GM23248 (cell line): Measurements from ENCODE around the gene AFF3. TPM values are rescaled to one million over a fixed set of nuclear protein-coding genes. Genes with fewer than 3 reads are reported as not detected.

ENCODE experiments used
- DNase-seq: peaks from one replicate; pipeline ENCODE4 v3.0.0-alpha.2; 2015
- H2AFZ ChIP-seq: fragments of 200-600 bp; sonication (generic); 2 replicates; pipeline ENCODE4 v1.6.1; 2016; ENCODE audit warnings: antibody characterized with exemption
- H3F3A ChIP-seq: fragments of 200-600 bp; sonication (generic); 2 replicates; pipeline ENCODE4 v1.6.1; 2016; ENCODE audit warnings: mild to moderate bottlenecking, antibody characterized with exemption, mixed run types; ENCODE audit not compliant: insufficient read depth
- H3K27ac ChIP-seq: fragments of 200-600 bp; sonication (generic); 2 replicates; pipeline ENCODE4 v1.5.1; 2016; ENCODE audit warnings: mild to moderate bottlenecking
- H3K27me3 ChIP-seq: fragments of 200-600 bp; sonication (generic); replicated peaks from 2 replicates; pipeline ENCODE4 v1.6.1; 2016; ENCODE audit warnings: mild to moderate bottlenecking; ENCODE audit not compliant: insufficient read depth
- H3K36me3 ChIP-seq: fragments of 200-600 bp; sonication (generic); 2 replicates; pipeline ENCODE4 v1.6.1; 2016; ENCODE audit warnings: low read depth, mild to moderate bottlenecking
- H3K4me1 ChIP-seq: fragments of 200-600 bp; sonication (generic); 2 replicates; pipeline ENCODE4 v1.6.1; 2016; ENCODE audit warnings: mild to moderate bottlenecking; ENCODE audit not compliant: insufficient read depth
- H3K4me2 ChIP-seq: fragments of 200-600 bp; sonication (generic); one replicate; pipeline ENCODE4 v1.6.1; 2016; ENCODE audit warnings: mild to moderate bottlenecking; ENCODE audit not compliant: unreplicated experiment
- H3K4me3 ChIP-seq: fragments of 200-600 bp; sonication (generic); 2 replicates; pipeline ENCODE4 v1.5.1; 2016; ENCODE audit warnings: mild to moderate bottlenecking
- H3K79me2 ChIP-seq: fragments of 200-600 bp; sonication (generic); 2 replicates; pipeline ENCODE4 v1.6.1; 2016; ENCODE audit warnings: mild to moderate bottlenecking; ENCODE audit not compliant: insufficient read depth
- H3K9ac ChIP-seq: fragments of 200-600 bp; sonication (generic); 2 replicates; pipeline ENCODE4 v1.6.1; 2016; ENCODE audit warnings: mild to moderate bottlenecking
- H3K9me2 ChIP-seq: fragments of 200-600 bp; sonication (generic); 2 replicates; pipeline ENCODE4 v1.6.1; 2016; ENCODE audit warnings: mixed run types, mild to moderate bottlenecking, moderate library complexity; ENCODE audit not compliant: insufficient read depth
- H3K9me3 ChIP-seq: fragments of 200-600 bp; sonication (generic); one replicate; pipeline ENCODE4 v1.6.1; 2017; ENCODE audit warnings: low read depth
- H4K20me1 ChIP-seq: fragments of 200-600 bp; sonication (generic); 2 replicates; pipeline ENCODE4 v1.6.0; 2016; ENCODE audit not compliant: insufficient read depth
- EZH2 ChIP-seq: fragments of 200-600 bp; sonication (generic); IDR thresholded peaks from 2 replicates; pipeline ENCODE4 v1.6.1; 2018; ENCODE audit warnings: antibody characterized with exemption, mild to moderate bottlenecking; ENCODE audit not compliant: insufficient read depth, poor library complexity, severe bottlenecking
- EZH2phosphoT487 ChIP-seq: fragments of 200-600 bp; sonication (generic); IDR thresholded peaks from 2 replicates; pipeline ENCODE4 v1.6.1; 2018; ENCODE audit warnings: antibody characterized with exemption, moderate library complexity, mild to moderate bottlenecking, low read depth; ENCODE audit not compliant: insufficient read depth
- WGBS, 2 experiments: methylation state at CpG; one replicate each; pipeline ENCODE4 v1.1.6; 2015 to 2017; ENCODE audit warnings: low lambda C conversion rate in 2 of 2, low coverage in 1 of 2; ENCODE audit errors: missing lambda C conversion rate in 2 of 2; 5-methylcytosine and 5-hydroxymethylcytosine counted together
- in situ Hi-C: fragments of 300-500 bp; cut with MboI; formaldehyde crosslinking; loops from 2 replicates; pipeline ENCODE4 v1.15.0; 2020
- polyA plus RNA-seq: library from polyadenylated mRNA; unstranded; fragments of >200 nt; fragmentation: Nextera tagmentation; extraction: Ambion mirVana; gene quantifications from 2 replicates; pipeline ENCODE4 v1.2.1, GENCODE V29; 2016
- total RNA-seq: library from RNA; depleted of rRNA; stranded (reverse); fragments of >200 nt; shearing (Covaris generic); gene quantifications from 2 replicates; pipeline ENCODE4 v1.2.3, GENCODE V29; 2014

Gene AFF3
- total and polyA plus RNA-seq, 2 experiments from 2014 or later = 0.56 to 0.86 TPM

DNA sequence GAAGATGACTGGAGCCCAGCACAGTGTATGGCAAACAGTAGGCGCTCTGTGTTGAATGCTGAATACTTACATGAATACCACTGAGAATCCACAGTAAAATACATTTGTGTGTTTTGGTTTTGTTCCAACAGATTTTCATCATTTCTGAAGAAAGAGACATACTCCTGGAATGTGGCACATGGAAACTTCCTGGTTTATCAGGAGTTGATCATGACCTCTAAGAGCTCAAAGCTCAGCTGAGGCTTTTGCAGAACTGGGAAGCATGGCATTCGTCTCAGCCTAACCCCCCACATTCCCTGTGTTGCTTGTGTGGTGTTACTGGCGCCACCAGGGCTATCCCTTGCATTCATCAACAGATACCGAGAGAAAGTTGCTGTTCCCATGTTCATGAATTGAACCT, 335.6 kb downstream of the AFF3 start:
- H2AFZ ChIP-seq = no peak overlapping the region
- H3F3A ChIP-seq = peaks cover 11% of the 10 kb centered on the region; the same call in 1 of the 2 replicates
- in situ Hi-C loops = no loop called here
- H3K9ac ChIP-seq = no peak overlapping the region
- H3K27me3 ChIP-seq = no peaks in the 10 kb centered on the region
- peak; percentile 52 for DNase-seq
- no peaks in the 10 kb centered on the region for H3K9me3 ChIP-seq
- no peaks in the 10 kb centered on the region for H4K20me1 ChIP-seq
- peaks cover 21% of the 10 kb centered on the region for H3K4me1 ChIP-seq
- 83 to 85% methylated on average over 4 of the region's 4 CpGs for WGBS, 2 experiments
- no peak overlapping the region for H3K27ac ChIP-seq
- no peak overlapping the region for H3K4me2 ChIP-seq
- H3K9me2 ChIP-seq = no peaks in the 10 kb centered on the region
- H3K36me3 ChIP-seq = no peaks in the 10 kb centered on the region
- no peaks in the 10 kb centered on the region for H3K79me2 ChIP-seq
- TF ChIP-seq EZH2phosphoT487 (no peak), EZH2 (no peak)
- H3K4me3 ChIP-seq = no peak overlapping the region

DNA sequence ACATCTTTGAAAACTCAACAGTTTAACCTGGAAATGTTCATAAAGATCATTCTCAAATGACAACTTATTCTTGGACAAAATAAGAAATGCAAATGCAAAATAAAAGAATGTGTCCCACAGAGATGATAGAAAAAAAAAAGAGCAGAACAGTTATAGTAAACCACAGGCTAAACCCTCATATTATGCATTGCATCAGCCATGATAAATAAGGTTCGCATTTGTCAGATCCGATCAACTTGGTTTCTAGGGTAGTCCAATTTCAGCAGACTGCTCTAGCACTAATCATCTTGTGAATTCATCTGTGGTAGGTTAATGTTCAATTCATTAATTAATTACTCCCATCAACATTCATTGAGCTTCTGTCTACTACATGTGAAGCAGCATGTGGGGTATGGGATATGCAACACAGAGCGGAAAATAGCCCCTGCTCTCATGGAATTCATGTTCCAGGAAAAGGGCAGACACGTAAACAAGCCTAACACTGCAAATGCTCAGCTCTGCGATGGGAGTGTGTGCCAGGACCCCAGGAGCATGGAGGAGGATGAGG, 336.4 kb downstream of the AFF3 start:
- no peaks in the 10 kb centered on the region for H3K36me3 ChIP-seq
- H3K4me3 ChIP-seq = no peak overlapping the region
- TF ChIP-seq EZH2phosphoT487 (no peak), EZH2 (no peak)
- H4K20me1 ChIP-seq = no peaks in the 10 kb centered on the region
- DNase-seq = no peak
- no peaks in the 10 kb centered on the region for H3K27me3 ChIP-seq
- H3K4me1 ChIP-seq = peaks cover 13% of the 10 kb centered on the region
- H3K4me2 ChIP-seq = no peak overlapping the region
- no peak overlapping the region for H3K9ac ChIP-seq
- no peaks in the 10 kb centered on the region for H3K9me3 ChIP-seq
- H3F3A ChIP-seq = peaks cover 6% of the 10 kb centered on the region; the same call in 1 of the 2 replicates
- 81 to 95% methylated on average over 5 of the region's 5 CpGs for WGBS, 2 experiments
- no peaks in the 10 kb centered on the region for H3K9me2 ChIP-seq
- no peak overlapping the region for H2AFZ ChIP-seq
- in situ Hi-C loops = no loop called here
- H3K27ac ChIP-seq = no peak overlapping the region
- no peaks in the 10 kb centered on the region for H3K79me2 ChIP-seq

DNA sequence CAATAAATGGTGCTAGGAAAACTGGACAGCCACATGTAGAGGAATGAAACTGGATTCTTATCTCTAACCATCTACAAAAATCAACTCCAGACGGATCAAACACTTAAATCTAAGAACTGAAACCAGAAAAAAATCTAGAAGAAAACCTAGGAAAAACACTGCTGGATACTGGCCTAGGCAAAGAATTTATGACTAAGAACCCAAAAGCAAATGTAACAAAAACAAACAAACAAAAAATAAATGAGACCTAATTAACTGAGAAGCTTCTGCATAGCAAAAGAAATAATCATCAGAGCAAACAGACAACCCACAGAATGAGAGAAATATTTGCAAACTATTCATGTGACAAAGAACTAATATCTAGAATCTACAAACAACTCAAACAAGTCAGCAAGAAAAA, 338.5 kb downstream of the AFF3 start:
- no peak for DNase-seq
- H3K27ac ChIP-seq = no peak overlapping the region

DNA sequence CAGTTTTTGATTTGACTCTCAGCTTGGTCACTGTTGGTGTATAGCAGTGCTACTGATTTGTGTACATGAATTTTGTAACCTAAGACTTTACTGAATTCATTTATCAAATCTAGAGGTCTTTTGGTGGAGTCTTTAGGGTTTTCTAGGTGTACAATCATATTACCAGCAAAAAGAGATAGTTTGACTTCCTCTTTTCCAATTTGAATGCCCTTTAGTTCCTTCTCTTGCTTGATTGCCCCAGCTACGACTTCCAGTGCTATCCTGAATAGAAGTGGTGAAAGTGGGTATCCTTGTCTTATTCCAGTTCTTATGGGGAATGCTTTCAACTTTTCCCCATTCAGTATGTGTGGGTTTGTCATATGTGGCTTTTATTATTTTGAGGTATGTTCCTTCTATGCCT, 339.7 kb downstream of the AFF3 start:
- Histone ChIP-seq H2AFZ (no peak overlapping the region), H3K9ac (no peak overlapping the region), H3F3A (peaks cover 6% of the 10 kb centered on the region; the same call in 1 of the 2 replicates), H3K36me3 (no peaks in the 10 kb centered on the region), H3K9me3 (no peaks in the 10 kb centered on the region), H3K4me2 (no peak overlapping the region), H4K20me1 (no peaks in the 10 kb centered on the region), H3K4me3 (no peak overlapping the region), H3K79me2 (no peaks in the 10 kb centered on the region), H3K27me3 (no peaks in the 10 kb centered on the region), H3K9me2 (no peaks in the 10 kb centered on the region), H3K27ac (no peak overlapping the region), H3K4me1 (peaks cover 12% of the 10 kb centered on the region; the same call in 1 of the 2 replicates)
- in situ Hi-C loops = no loop called here
- WGBS, 2 experiments = 68 to 86% methylated on average over 1 of the region's 1 CpG
- no peak for DNase-seq
- TF ChIP-seq EZH2phosphoT487 = no peak

More for the DNA sequence above, 338.5 kb downstream of the AFF3 start:
- no peak overlapping the region for H3K4me3 ChIP-seq
- peaks cover 12% of the 10 kb centered on the region; the same call in 1 of the 2 replicates for H3K4me1 ChIP-seq
- H3K36me3 ChIP-seq = no peaks in the 10 kb centered on the region
- no peaks in the 10 kb centered on the region for H3K79me2 ChIP-seq
- TF ChIP-seq EZH2 (no peak), EZH2phosphoT487 (no peak)
- in situ Hi-C loops = no loop called here
- H3F3A ChIP-seq = peaks cover 6% of the 10 kb centered on the region; the same call in 1 of the 2 replicates
- H3K27me3 ChIP-seq = no peaks in the 10 kb centered on the region
- H3K4me2 ChIP-seq = no peak overlapping the region
- no peaks in the 10 kb centered on the region for H3K9me2 ChIP-seq
- WGBS, 2 experiments = 49 to 71% methylated on average over 1 of the region's 1 CpG
- H3K9me3 ChIP-seq = no peaks in the 10 kb centered on the region
- no peaks in the 10 kb centered on the region for H4K20me1 ChIP-seq
- no peak overlapping the region for H3K9ac ChIP-seq
- H2AFZ ChIP-seq = no peak overlapping the region
